Measurements from ENCODE around the gene CAPN9.

Gene CAPN9

DNA sequence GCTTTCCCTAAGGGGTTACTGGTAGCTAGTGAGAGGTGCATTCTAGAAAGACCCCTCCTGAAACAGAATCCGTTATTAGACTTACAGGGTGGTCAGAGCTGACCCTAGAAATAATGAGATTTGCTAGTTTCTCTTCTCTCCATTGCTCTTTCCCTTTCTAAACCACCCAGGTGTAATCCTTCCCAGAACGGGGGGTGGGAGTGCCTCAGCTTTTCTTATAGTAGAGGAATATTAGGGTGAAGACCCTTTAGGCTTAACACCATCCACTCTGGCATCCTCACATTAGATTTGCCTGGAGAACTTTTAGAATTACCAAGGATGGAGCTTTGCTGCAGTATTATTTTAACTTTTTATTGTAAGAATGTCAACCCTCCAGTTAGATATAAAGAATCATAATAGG lies 49.4 kb downstream of the CAPN9 start:
- no peak for DNase-seq (ENCODE audit: low spot score)

DNA sequence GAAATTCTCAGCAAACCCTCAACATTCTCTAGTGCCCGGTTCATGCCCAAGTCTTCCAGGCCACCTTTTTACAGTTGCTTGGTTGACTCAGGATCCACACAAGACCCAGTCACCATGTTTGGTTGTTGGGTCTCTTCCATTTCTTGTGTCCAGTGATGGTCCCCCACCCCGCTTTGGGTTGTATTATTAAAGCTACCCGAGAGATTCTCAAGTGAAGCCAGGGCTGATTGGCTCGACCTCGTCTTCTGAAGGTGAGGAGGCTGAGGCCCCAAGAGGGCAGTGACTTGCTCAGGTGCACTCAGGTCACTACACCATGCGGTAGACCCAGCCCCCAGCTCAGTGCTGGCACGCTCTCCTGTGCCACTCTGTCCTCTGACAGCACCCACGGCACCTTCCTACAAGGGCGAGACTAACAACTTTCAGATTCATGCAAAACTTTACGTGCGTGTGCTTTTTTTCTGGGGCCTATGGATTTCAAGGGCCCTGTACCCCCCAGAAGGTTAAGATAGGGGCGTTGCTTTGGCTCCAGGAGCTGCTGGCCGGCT lies 50.3 kb downstream of the CAPN9 start:
- DNase-seq (ENCODE audit: low spot score) = no peak

DNA sequence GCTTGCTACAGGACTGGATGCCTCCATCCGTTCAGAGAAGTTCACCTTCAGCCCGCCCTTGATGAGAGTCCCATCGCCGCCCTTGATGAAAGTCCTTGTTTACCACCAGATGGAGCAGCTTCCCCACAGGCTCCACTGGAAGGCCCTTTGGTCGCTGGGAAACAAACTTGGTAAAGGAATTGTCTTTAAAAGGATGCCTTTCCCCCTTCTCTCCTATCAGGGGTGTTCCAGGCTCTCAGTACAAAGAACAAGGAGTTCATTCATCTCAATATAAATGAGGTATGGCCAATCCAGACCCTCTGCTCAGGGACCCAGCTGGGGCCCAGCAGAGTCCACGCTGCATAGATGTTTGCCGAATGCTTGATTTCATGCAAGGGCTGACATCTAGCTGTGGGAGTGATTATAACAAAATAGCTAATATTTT lies 50.8 kb downstream of the CAPN9 start:
- no peak for DNase-seq (ENCODE audit: low spot score)

DNA sequence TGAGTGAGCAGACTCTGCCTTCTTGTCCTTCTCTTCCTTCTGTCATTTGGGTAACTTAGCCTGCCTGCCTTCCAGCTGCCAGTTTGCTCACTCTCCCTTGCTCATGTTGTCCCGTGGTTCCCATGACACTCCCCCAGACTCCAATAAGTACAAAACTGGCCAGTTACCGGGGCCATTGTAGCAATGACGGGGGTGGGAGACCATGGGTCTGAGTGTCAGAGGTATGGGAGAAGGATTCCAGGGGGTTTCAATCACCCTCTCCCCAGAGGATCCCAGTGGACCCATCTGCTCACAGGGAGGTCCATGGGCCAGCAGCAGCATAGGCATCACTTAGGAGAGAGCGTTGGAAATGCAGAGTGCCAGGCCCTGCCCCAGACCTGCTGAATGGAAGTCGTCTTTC lies 51.3 kb downstream of the CAPN9 start:
- no peak for DNase-seq (ENCODE audit: low spot score)

DNA sequence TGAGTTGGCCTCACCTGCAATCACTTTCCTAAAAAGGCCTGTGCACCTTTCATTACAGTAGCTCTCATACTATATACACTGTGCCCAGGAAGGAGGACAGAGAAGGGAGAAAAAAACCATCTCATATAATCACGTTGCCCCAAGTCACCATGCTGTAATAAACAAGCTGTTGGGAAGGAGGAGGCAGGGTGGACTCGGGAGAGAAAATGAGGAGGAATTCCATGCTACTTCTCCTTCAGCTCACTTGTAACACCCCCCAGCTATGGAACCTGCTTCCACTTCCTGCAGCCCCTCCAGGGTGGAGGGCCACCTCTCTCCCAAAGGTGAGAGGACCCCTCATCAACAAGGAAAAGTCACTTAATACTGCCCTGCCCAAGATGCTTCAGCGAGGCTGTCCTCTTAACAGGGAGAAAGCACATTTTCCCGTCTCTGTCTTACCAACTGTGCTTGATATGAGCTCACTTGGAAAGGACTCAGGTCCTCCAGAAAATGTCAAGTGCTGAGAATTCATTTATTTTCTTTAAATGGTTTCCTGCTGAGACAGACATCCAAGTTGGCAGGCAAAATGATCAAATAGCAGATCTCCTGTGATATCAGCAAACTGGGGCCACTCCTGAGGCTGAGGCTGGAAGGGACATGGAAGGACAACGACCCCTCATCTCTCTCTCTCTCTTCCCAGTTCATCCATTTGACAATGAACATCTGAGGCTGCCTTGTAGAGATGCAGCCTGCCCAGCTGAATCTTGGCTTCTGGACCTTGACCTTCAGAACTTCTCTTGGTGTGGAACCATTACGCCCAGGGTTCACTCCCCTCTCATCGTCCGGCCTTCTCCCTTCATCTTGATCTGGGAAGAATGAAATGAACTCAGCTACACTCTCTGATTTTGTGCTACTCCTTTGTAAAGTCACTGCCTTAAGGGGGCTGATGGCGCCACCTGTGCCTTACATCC lies 54.0 kb downstream of the CAPN9 start:
- no peak for DNase-seq (ENCODE audit: low spot score)

DNA sequence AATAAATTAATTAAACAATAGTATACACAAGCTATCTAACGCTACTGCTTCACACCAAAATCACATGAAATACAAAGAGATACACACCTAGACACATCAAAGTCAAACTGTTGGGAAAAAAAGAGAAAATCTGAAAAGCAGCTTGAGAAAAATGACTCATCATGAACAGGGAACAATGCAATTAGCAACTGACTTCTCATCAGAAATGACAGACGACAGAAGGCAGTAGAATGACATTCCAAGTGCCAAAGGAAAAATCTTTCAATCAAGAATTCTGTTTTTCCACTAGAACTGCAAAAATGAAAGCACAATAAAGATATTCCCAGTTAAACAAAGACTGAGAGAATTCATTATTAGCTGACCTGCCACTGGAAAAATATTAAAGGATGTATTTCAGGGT lies 57.2 kb downstream of the CAPN9 start:
- no peak for DNase-seq (ENCODE audit: low spot score)

DNA sequence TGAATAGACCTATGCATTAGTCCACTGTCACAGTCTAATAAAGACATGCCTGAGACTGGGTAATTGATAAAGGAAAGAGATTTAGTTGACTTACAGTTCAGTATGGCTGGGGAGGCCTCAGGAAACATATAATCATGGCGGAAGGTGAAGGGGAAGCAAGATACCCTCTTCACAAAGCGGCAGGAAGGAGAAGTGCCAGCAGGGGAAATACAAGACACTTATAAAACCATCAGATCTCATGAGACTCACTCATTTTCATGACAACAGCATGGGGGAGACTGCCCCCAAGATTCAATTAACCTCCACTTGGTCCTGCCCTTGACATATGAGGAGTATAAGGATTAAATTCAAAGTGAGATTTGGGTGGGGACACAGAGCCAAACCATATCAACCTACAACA lies 59.4 kb downstream of the CAPN9 start:
- no peak for DNase-seq (ENCODE audit: low spot score)

DNA sequence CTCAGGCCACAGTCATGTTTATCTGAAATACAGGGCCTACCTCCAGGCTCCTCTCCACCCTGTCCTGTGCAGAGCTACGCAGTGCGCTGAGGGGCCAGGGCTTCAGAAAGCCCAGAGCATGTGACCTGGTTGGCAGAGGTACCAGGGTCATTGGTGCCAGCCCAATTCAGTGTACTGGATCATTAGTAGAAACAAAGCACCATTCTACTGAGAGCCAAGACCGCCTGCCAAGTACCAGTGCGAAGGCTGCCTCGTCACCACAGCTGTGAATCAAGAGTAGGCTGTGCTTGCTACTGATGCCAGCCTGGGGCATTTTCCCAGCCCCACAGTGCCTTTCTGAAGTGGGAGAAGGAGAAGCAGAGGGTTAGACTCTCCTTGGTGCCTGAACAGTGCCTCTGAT lies 59.8 kb downstream of the CAPN9 start:
- DNase-seq (ENCODE audit: low spot score) = no peak

DNA sequence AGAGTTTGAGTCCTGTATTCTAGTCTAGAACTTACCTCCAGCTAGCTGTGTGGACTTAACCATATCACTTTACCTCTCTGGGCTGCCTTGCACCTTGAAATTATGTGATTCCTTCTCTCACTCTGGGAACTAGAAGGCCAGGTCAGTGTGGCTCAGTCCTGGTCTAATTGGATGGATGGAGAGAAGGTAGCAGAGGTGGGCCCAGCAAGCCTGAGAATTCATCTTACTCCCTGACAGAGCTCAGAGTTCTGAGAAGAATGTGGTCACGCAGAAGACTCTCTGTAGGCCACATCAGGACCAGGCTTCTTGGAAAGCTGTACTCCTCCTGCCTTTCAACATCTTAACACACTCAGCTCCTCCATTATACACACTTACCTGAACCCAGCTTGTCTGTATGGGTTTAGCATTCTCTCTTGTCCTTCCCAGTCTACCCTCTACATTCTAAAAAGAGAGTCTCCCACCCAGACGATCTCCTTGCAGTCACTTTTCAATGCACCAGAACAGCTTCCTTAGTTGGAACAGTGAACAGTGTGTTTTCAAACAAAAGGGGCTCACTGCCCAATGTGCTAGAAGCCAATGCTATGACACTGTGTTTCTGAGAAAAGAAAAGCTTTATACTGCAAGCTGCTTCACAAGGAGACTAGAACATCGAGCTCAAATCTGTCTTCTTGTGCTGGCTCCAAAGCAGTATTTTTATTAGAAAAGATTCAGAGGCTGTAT lies 60.5 kb downstream of the CAPN9 start:
- DNase-seq (ENCODE audit: low spot score) = no peak

DNA sequence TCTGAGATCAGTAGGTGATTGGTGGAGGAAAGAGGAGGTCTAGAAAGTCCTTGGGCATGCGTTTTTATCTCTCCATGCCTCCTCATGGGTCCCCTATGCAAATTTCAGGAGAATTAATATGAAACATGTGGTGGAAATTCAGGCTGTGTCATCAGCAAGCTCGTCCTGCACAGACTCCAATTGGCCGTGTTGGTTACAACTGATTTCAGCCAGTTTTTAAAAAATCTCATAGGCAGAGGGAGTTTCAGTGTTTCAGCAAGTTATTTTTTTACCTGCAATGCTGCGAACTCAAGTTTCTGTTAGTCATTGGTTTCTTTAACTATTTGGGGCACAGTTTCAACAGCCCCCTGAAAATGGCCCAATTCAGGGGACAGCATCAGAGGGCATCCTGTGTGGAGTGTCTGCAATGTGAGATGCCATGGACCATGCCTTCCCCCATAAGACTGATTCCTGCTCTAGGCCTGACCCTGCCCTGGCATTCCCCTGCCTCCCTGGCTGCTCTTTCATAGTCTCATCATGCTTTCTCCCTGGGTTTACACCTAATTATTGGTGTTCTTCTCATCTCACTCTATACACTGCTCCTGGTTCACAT lies 61.2 kb downstream of the CAPN9 start:
- DNase-seq (ENCODE audit: low spot score) = no peak

DNA sequence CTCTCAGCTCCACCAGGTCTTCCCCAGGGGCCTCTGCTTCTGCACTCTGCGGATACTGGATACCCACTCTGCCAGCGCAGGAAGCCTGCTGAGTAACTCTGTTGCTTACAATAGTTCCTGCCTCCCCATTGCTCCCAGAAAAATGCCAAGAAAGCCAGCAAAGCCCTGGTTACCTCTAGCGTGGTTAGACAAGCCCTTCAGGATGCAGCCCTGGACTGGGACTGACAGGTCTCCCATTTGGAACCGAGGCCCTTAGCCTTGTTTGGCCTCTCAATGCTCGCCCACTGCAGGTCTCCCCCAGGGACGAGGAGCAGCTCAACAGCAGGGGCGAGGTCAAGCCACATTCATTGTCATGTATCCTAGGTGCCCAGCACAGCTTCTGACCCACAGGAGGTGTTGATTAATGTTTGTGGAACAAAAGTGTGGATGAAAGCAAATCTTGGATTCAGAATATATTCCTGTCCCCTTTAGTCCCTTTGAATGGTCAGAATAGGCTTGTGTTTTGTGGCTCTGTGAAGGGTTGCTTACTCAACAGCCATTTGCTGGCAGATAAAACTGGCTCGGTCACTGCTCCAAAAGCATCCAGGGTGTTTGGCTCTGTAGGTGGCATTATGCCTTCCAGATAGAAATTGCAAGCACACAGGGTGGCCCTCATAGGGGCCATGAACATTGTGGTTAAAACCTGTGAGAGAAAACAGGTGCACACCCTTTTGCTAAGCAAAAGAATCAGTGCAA lies 62.2 kb downstream of the CAPN9 start:
- no peak for DNase-seq (ENCODE audit: low spot score)

DNA sequence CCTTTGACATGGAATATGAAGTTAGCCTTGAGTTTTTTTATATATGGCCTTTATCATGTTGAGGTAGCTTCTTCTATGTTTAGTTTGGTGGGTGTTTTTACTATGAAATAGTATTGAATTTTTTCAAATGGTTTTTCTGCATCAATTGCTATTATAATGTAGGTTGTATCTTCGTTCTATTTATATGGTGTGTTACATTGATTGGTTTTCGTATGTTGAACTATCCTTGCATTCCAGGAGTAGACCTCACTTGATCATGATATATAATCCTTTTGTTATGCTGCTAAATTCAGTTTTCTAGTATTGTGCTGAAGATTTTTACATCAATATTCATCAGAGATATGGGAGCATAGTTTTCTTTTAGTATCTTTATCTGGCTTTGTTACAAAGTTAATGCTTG lies 65.4 kb downstream of the CAPN9 start:
- DNase-seq (ENCODE audit: low spot score) = no peak

DNA sequence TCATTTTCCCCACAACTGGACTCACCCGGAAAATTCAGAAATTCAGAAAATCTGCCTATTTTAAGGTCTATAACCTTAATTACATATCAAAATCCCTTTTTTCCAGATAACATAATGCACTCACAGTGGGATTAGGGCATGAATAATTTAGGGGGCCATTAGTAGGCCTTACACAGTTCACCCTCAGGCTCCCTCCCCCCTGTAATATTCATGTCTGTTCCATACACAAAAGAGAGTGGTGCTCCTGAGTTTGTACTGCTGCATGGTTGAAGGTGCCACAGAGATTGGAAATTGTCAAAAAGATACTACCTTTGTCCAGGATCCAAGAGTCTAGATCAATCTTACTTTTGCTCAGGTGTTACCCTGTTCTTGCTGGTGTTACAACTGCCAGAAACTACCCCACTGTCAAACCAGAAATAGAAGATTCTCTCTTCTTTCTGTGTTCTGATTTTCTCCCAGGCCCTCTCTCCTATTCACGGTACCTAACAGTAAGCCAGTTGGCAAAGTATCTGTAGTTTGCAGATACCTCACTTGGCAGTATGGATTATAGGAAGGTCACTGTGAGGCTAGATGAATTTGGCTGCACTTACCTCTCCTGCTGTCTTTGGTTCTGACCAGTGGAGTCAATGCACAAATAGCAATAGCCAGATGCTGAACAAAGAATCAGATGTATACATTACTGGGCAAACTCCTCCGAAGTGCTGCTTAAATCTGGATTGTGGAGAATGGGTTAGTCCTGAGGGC lies 67.9 kb downstream of the CAPN9 start:
- DNase-seq (ENCODE audit: low spot score) = no peak

DNA sequence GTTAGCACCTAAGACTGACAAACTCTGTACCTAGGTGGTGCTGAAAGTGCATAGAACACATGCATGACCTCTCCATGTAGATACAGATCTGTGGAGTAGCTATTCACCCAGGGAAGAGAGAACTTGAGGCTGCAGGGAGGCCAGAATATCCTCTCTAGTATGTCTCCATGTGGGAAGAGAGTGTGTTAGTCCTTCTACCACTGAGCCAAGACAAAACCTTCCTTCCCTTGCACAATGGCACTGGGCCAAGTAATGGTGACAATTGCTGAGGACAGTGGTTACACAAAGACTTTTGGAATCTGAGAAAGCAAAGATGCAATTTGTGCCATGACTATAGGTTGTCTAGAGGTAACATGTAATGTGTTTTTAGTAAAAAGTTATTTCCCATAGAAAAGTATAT lies 68.8 kb downstream of the CAPN9 start:
- no peak for DNase-seq (ENCODE audit: low spot score)

DNA sequence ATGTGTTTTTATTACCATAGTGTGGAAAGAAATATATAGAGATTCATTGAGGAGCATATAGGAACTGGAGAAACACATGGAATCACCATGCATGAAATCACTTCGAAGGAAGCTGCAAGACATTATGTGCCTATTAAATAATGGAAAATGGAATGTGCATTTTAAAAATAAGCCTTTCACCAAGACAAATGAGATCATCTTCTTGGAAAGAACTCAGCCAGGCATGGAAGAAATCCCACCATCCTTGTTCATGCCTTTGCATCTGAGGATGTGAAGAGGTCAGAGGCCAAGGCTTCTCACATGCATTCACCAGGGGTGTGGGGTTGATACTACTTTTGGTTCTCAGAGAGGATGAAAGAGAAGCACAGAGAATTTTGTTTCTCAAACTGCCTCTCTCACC lies 71.2 kb downstream of the CAPN9 start:
- no peak for DNase-seq (ENCODE audit: low spot score)

DNA sequence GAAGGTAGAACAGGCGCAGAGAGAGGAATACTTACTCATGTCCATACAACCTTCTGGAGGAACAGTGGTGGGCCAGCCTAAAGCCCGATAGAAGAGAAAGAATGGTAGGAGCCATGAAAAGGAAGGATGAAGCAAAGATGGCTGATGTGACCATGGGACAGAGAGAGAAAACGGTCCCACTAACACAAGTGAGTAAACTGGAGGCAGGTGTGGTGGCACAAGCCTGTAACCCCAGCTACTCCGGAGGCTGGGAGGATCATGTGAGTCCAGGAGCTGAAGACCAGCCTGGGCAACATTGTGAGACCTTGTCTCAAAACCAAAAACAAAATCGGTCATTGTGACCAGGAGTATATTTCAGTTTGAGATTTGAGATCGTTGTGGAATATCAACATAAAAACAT lies 71.7 kb downstream of the CAPN9 start:
- no peak for DNase-seq (ENCODE audit: low spot score)

DNA sequence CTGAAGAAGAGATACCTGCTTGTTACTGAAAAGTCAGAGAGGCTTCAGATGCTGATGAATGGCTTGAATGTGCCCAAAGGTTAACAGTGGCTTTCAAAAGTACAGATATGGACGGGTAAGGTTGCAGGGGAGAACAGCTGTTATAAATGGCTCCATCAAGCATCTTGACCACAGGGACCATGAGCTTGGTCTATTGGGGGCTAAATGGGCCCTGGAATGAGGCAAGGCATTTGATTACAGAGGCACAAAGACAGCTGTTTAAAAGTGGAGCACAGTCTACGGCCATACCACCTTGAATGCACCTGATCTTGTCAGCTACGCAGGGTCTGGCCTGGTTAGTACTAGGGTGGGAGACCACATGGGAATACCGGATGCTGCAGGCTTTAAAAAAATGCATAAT lies 72.8 kb downstream of the CAPN9 start:
- DNase-seq (ENCODE audit: low spot score) = no peak

DNA sequence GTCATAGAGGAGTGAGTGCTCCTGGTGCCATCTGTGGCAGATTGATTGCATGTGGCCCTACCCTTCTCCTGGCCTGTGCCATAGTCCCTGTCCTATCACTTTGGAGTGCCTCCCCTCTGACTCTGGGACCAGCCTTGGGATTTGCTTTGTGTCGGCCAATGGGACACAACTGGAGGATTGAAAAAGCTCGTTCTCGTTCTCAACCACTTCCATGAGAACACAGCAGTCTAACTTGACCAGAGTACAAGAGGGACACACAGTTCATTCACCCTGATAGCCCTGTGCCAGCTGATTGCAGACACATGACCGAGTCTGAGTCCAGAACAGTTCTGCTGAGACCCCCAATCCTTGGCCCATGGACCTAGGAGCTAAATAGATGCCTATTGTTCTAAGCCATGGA lies 73.4 kb downstream of the CAPN9 start:
- no peak for DNase-seq (ENCODE audit: low spot score)

DNA sequence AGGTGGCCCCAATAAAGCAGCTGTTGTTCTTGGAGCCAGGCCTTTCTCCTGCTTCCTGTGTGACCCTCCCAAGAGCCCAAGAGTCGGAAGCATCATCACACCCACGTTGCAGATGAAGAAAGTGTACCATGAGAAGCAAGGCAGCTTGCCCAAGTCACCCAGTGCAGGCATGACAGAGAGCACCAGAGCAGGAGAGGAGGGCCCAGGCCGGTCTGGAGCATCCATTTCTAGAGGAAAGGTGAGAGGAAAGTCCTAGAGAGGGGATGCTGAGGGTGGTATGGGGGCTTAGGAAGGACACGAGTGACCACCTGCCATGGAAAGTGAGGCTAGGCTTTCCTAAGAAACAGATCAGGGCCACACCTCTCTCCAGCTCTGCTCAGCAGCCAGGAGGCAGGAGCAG lies 74.2 kb downstream of the CAPN9 start:
- DNase-seq (ENCODE audit: low spot score) = no peak

DNA sequence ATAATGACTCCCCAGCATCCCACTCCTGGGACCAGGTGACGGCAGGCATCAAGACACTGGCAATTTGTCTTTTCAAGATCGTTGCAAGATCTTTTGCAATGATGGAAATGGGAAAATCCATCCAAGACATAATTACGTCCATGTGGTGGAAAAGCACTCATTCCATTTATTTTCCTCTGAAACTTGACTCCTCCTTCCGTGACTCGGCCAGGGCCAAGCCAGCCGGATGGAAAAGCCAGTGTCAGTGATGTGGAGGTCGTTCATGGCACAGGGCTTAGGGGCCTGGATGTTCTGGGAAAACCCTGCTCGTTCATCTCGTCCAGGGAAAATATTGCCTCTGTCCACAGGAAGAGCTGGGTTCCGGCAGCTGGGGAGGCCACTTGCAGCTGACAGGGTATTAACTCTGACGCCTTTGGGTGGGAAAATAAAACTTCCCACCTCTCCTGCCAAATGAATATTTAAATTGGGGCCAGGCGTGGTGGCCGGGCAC lies 74.9 kb downstream of the CAPN9 start:
- DNase-seq (ENCODE audit: low spot score) = no peak

DNA sequence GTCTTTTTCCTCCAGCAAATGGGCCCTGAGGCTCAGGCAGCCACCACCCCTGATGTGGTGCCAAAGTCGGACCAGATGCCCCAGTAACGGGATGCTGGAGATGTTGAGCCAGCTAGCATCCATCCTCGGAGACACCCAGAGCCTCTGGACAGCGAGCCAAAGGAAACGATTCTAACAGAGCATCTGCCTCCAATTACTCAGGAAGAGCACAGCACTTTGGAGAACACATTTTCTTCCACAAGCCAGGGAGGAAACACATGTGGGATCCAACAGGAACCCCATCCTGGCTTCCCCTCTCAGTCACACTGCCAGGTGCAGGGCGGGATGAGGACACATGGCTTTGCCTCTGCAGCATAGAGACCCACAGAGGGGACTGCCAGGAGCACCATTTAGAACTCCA lies 76.2 kb downstream of the CAPN9 start:
- no peak for DNase-seq (ENCODE audit: low spot score)

All from CD4-positive, alpha-beta T cell treated with Interleukin-15 for 4 hours (primary cell).